ENCODE measurements around the gene CXorf66. TPM values are rescaled to one million over a fixed set of nuclear protein-coding genes. Genes with fewer than 3 reads are reported as not detected.

Gene CXorf66, protein sequence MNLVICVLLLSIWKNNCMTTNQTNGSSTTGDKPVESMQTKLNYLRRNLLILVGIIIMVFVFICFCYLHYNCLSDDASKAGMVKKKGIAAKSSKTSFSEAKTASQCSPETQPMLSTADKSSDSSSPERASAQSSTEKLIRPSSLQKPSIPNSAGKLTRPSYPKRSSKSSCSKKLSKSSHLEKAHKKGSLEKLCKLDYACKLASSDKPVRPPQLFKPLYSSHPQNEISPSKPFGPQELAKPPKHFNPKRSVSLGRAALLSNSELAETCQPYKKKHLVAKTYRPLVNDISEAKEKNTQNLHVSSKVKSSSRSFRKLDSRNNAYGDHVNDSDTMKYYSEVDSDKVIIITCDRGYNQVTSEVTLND
- not detected for total RNA-seq

DNA sequence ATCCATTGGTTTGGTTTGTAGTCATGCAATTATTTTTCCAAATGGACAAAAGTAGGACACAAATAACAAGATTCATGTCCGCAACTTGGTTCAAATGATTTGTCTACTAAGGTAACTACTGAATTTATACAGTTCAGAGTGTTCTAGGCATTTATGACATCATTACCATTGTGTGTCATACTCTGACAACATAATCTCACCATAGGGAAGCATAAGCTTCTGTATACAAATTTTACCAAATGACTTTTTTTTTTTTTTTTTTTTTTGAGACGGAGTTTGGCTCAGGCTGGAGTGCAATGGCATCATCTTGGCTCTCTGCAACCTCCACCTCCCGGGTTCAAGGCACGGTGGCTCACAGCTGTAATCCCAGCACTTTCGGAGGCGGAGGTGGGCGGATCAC, at the start of gene CXorf66:
TSS of gene CXorf66 (minus strand) at position 101 of the 400 bp plus-strand sequence. CDS start at position 76, 25 bp downstream.
- H3K27ac ChIP-seq: no peak within 1 kb of the TSS
- H3K4me3 ChIP-seq: no peak within 1 kb of the TSS
- DNase-seq (ENCODE audit: low spot score): no peak
- H3K4me1 ChIP-seq: no peaks in the 10 kb centered on the region
- H3K27me3 ChIP-seq: no peaks in the 10 kb centered on the region
- H3K36me3 ChIP-seq: no peaks in the 10 kb centered on the region
- TF ChIP-seq, protein P1, sequence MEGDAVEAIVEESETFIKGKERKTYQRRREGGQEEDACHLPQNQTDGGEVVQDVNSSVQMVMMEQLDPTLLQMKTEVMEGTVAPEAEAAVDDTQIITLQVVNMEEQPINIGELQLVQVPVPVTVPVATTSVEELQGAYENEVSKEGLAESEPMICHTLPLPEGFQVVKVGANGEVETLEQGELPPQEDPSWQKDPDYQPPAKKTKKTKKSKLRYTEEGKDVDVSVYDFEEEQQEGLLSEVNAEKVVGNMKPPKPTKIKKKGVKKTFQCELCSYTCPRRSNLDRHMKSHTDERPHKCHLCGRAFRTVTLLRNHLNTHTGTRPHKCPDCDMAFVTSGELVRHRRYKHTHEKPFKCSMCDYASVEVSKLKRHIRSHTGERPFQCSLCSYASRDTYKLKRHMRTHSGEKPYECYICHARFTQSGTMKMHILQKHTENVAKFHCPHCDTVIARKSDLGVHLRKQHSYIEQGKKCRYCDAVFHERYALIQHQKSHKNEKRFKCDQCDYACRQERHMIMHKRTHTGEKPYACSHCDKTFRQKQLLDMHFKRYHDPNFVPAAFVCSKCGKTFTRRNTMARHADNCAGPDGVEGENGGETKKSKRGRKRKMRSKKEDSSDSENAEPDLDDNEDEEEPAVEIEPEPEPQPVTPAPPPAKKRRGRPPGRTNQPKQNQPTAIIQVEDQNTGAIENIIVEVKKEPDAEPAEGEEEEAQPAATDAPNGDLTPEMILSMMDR (IDR thresholded peaks at IDR 0.05): no peak
- peaks cover 0 to 8% of the 10 kb centered on the region in 2 donors for H3K9me3 ChIP-seq

DNA sequence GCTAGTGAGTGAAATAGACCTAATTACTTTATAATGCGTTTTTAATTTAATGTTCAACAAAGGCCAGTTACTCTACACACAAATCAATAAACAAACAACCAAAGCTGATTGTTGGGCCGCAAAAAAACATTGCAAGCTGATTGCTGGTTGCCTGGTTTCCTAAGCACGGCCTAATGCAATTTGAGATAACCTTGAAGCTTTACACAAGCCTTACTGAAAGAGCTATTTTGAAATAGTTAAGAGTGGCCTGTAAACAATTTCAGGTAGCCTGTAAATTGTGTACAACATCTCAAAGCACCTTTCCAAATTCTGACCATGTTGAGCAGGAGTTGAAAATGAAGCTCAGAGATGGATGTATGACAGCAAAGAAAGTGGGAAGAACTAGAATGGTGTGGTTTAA, 17.5 kb upstream of the CXorf66 start:
- TF ChIP-seq, protein P1 (IDR thresholded peaks at IDR 0.05): no peak
- no peaks in the 10 kb centered on the region for H3K27me3 ChIP-seq
- H3K4me3 ChIP-seq: no peak overlapping the region
- H3K9me3 ChIP-seq: no peaks in the 10 kb centered on the region
- no peak for DNase-seq (ENCODE audit: low spot score)
- H3K36me3 ChIP-seq: no peaks in the 10 kb centered on the region
- H3K4me1 ChIP-seq: no peaks in the 10 kb centered on the region
- no peak overlapping the region for H3K27ac ChIP-seq

DNA sequence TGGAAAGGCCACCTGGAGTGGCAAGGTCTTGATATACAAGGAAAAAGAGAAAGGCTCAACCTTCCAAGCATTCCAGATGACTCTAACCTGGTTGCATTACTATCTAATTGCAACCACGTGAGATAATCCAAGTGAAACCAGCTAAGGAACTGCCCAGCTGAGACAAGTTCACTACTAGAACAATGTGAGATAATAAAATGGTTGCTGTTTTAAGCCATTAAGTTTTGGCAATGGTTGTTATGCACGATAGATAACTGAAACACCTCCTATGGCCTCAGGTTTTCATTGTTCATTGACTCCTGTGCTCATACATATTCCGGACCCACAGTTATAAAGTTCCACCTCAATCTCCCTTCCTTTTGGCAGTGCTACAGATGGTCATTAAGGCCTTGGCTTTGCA, 9.2 kb upstream of the CXorf66 start:
- Histone ChIP-seq H3K27me3 (no peaks in the 10 kb centered on the region), H3K36me3 (no peaks in the 10 kb centered on the region), H3K9me3 (peaks cover 0 to 8% of the 10 kb centered on the region in 2 donors), H3K4me3 (no peak overlapping the region), H3K27ac (no peak overlapping the region), H3K4me1 (no peaks in the 10 kb centered on the region)
- DNase-seq (ENCODE audit: low spot score): no peak
- TF ChIP-seq, protein P1 (IDR thresholded peaks at IDR 0.05): no peak

DNA sequence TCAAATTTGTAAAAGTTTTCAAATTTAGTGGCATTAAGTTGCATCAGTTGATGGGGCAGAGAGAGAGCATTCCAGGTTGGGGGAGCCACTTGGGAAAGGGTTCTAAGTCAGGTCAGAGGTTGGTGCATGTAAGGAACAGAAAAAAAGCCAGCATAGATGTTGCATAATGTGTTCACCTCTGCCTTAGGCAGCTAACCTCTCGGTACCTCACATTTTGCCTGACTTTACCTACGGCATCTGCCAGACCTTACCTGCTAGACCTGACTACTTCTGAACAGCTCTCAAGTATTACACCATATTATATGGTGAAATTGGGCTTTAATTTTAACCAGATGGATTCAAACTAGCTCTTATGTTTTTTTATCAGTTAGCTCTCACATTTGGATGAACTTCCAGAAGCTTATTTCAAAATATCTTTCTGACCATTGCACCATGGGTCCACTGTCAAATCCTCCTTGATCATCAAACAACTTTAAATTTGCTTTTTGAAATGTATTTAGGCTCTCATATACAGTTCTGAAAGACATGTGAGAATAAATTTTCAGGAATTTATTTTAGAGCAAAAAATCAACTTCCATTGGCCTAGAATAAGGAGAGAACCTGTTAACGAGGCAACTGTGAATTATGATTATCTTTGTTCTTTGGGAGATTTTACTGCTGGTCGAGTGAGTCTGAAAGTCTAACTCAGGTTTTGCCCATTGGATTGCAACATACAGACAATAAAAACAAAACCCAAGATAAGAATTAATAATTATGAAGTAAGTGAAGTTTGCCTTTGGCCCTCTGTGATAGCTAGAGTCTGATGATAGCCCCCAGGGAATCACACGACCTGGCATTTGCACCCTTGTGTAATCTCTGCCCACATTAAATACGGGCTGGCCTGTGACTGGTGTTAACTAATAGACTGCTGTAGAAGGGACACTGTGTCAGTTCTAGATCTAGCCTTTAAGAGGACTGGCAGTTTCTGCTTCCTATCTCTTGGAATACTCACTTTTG, 7.6 kb upstream of the CXorf66 start:
- Histone ChIP-seq H3K27ac (no peak overlapping the region), H3K9me3 (peaks cover 0 to 8% of the 10 kb centered on the region in 2 donors), H3K36me3 (no peaks in the 10 kb centered on the region), H3K4me3 (no peak overlapping the region), H3K27me3 (no peaks in the 10 kb centered on the region), H3K4me1 (no peaks in the 10 kb centered on the region)
- no peak for DNase-seq (ENCODE audit: low spot score)
- TF ChIP-seq, protein P1 (IDR thresholded peaks at IDR 0.05): no peak

DNA sequence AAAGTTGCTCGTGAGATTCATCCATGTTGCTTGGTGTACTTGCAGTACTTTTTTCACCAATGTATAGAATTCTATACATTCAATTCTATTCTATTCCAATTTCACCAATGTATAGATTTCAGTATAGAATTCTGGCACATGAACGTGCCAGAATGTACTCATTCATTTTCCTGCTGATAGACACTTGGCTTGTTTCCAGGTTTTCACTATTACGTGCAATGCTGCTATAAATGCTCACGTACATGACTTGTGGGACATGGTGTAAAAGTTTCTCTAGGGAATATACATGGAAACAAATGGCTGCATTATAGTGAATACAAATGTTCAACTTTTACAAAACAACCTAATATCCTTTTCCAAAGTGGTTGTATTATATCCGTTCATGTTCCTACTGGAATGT, 6.8 kb upstream of the CXorf66 start:
- TF ChIP-seq, protein P1 (IDR thresholded peaks at IDR 0.05): no peak
- Histone ChIP-seq H3K27ac (no peak overlapping the region), H3K4me3 (no peak overlapping the region), H3K4me1 (no peaks in the 10 kb centered on the region), H3K36me3 (no peaks in the 10 kb centered on the region), H3K9me3 (peaks cover 0 to 8% of the 10 kb centered on the region in 2 donors), H3K27me3 (no peaks in the 10 kb centered on the region)
- DNase-seq (ENCODE audit: low spot score): no peak
